HS-5 (cell line): Measurements from ENCODE around the gene RABEP2.
"Not testable (repeated sequence)": the region's sequence is repeated elsewhere in the genome, so short reads cannot be mapped to it uniquely, and the experiment has no call there.

Experiments
- DNase-seq: peaks from one replicate; pipeline ENCODE4 v3.0.0-alpha.2; 2012; ENCODE audit warnings: low read depth

The RABEP2 gene

GRCh38 chr16:28903344-28904042 lies 21.5 kb downstream of the RABEP2 start:
- DNase-seq = no peak

- no peak for DNase-seq
Measured at GRCh38 chr16:28902909-28903308, 22.1 kb downstream of the RABEP2 start.

- no peak for DNase-seq
Measured at GRCh38 chr16:28901862-28902261, 23.2 kb downstream of the RABEP2 start.

- no peak for DNase-seq
Measured at GRCh38 chr16:28900601-28901000, 24.4 kb downstream of the RABEP2 start.

GRCh38 chr16:28899882-28900590 lies 25.0 kb downstream of the RABEP2 start:
- no peak for DNase-seq

- no peak for DNase-seq
Measured at GRCh38 chr16:28898942-28899341, 26.1 kb downstream of the RABEP2 start.

- no peak for DNase-seq
Measured at GRCh38 chr16:28898266-28898665, 26.8 kb downstream of the RABEP2 start.

- no peak for DNase-seq
Measured at GRCh38 chr16:28897826-28898225, 27.2 kb downstream of the RABEP2 start.

GRCh38 chr16:28895609-28896008 lies 29.4 kb downstream of the RABEP2 start:
- DNase-seq = no peak

- DNase-seq = no peak
Measured at GRCh38 chr16:28893291-28893690, 31.7 kb downstream of the RABEP2 start.

GRCh38 chr16:28891964-28892890 lies 32.8 kb downstream of the RABEP2 start:
- DNase-seq = no peak

GRCh38 chr16:28890355-28890754 lies 34.7 kb downstream of the RABEP2 start:
- DNase-seq = not testable (repeated sequence)

GRCh38 chr16:28886945-28887344 lies 38.1 kb downstream of the RABEP2 start:
- DNase-seq = no peak

- no peak for DNase-seq
Measured at GRCh38 chr16:28884045-28884444, 41.0 kb downstream of the RABEP2 start.

GRCh38 chr16:28883221-28883996 lies 41.6 kb downstream of the RABEP2 start:
- DNase-seq = no peak

GRCh38 chr16:28882551-28883160 lies 42.4 kb downstream of the RABEP2 start:
- no peak for DNase-seq

- not testable (repeated sequence) for DNase-seq
Measured at GRCh38 chr16:28881565-28881964, 43.5 kb downstream of the RABEP2 start.

- DNase-seq = no peak
Measured at GRCh38 chr16:28880955-28881354, 44.1 kb downstream of the RABEP2 start.

- DNase-seq = no peak
Measured at GRCh38 chr16:28880589-28880915, 44.5 kb downstream of the RABEP2 start.

GRCh38 chr16:28879841-28880588 lies 45.0 kb downstream of the RABEP2 start:
- peak; percentile 68 for DNase-seq
